Fibroblast of lung (primary cell): ENCODE measurements around the gene THEMIS2.

Experiments
- EZH2 ChIP-seq: IDR thresholded peaks from 2 replicates; pipeline ENCODE4 v1.5.1; 2012; ENCODE audit warnings: low read length, control low read depth, mild to moderate bottlenecking; ENCODE audit errors: missing control alignments
- TF ChIP-seq, protein P1 (sequence below), 2 donors: IDR thresholded peaks in 1 of 2; conservative IDR thresholded peaks in 1 of 2; 1 replicate in 1 of 2; 2 replicates in 1 of 2; pipeline ENCODE4 v1.5.1; 2011 to 2012; ENCODE audit warnings: low read length in 2 of 2, control low read depth in 1 of 2, inconsistent platforms in 1 of 2, low read depth in 1 of 2, mild to moderate bottlenecking in 1 of 2

DNA sequence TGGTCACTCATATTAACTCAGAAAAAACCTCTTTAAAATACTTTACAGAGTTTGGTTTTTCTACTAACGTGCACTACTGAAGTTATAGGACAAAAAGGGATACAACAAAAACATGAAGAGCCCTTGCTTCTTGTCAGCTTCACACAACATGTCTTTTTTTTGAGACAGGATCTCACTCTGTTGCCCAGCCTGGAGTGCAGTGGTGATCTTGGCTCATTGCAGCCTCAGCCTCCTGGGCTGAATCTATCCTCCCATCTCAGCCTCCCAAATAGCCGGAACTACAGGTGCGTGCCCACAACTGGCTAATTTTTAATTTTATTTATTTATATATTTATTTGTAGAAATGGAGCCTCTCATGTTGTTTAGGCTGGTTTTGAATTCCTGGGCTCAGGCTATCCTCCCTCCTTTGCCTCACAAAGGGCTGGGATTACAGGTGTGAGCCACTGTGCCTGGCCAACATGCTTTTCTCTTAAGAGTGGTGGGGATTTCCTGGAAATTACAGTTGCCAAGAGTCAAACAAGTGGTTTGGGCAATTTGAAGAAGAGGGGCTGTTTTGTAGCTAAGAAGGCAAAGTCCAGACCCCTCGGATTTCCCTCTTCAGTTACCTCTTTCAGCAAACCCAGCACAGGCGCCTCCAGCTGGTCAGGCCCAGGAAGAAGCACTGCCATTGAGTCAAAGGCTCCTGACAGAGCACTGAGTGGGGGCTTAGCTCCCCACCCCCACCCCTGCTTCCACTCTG lies 56.0 kb downstream of the THEMIS2 start:
- TF ChIP-seq, protein P1, sequence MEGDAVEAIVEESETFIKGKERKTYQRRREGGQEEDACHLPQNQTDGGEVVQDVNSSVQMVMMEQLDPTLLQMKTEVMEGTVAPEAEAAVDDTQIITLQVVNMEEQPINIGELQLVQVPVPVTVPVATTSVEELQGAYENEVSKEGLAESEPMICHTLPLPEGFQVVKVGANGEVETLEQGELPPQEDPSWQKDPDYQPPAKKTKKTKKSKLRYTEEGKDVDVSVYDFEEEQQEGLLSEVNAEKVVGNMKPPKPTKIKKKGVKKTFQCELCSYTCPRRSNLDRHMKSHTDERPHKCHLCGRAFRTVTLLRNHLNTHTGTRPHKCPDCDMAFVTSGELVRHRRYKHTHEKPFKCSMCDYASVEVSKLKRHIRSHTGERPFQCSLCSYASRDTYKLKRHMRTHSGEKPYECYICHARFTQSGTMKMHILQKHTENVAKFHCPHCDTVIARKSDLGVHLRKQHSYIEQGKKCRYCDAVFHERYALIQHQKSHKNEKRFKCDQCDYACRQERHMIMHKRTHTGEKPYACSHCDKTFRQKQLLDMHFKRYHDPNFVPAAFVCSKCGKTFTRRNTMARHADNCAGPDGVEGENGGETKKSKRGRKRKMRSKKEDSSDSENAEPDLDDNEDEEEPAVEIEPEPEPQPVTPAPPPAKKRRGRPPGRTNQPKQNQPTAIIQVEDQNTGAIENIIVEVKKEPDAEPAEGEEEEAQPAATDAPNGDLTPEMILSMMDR (conservative IDR thresholded peaks at IDR 0.05 in 1 of 2, IDR thresholded peaks at IDR 0.05 in 1 of 2; ENCODE audit: low read depth in 1 of 2, low read length in 2 of 2) = no peak
- no peak for TF ChIP-seq EZH2
